Duodenal mucosa (tissue), 2 donors: ENCODE measurements around the gene ILK.

ENCODE experiments used
- H3K27ac ChIP-seq: one replicate; pipeline ENCODE4 v1.7.0; 2013; ENCODE audit warnings: low read depth, low read length
- H3K27me3 ChIP-seq, 2 donors: one replicate each; pipeline ENCODE4 v1.7.0; 2013; ENCODE audit warnings: low read length in 2 of 2, control low read depth in 1 of 2; ENCODE audit not compliant: insufficient read depth in 2 of 2, control insufficient read depth in 1 of 2
- H3K36me3 ChIP-seq, 2 donors: one replicate each; pipeline ENCODE4 v1.7.0; 2013; ENCODE audit warnings: low read length in 2 of 2, control low read depth in 1 of 2; ENCODE audit not compliant: insufficient read depth in 2 of 2, control insufficient read depth in 1 of 2
- H3K4me1 ChIP-seq, 2 donors: one replicate each; pipeline ENCODE4 v1.7.0; 2013; ENCODE audit warnings: low read length in 2 of 2, control low read depth in 1 of 2; ENCODE audit not compliant: insufficient read depth in 2 of 2, control insufficient read depth in 1 of 2
- H3K4me3 ChIP-seq, 2 donors: one replicate each; pipeline ENCODE4 v1.7.0; 2013; ENCODE audit warnings: low read length in 2 of 2, low read depth in 1 of 2
- H3K9ac ChIP-seq, 2 donors: one replicate each; pipeline ENCODE4 v1.7.0; 2013; ENCODE audit warnings: low read length in 2 of 2, low read depth in 1 of 2
- H3K9me3 ChIP-seq, 2 donors: one replicate each; pipeline ENCODE4 v1.7.0; 2013; ENCODE audit warnings: low read length in 2 of 2, control low read depth in 1 of 2; ENCODE audit not compliant: control insufficient read depth in 1 of 2

The ILK gene

GRCh38 chr11:6594142-6594768, 9.3 kb upstream of the ILK start:
- no peak overlapping the region for H3K4me3 ChIP-seq
- H3K27me3 ChIP-seq: no peaks in the 10 kb centered on the region
- H3K27ac ChIP-seq: no peak overlapping the region
- H3K9me3 ChIP-seq: no peaks in the 10 kb centered on the region
- H3K4me1 ChIP-seq: no peaks in the 10 kb centered on the region
- no peak overlapping the region for H3K9ac ChIP-seq
- peaks cover 11 to 48% of the 10 kb centered on the region in 2 donors for H3K36me3 ChIP-seq

GRCh38 chr11:6596239-6596877, 7.2 kb upstream of the ILK start:
- Histone ChIP-seq H3K36me3 (peaks cover 30 to 69% of the 10 kb centered on the region in 2 donors), H3K4me1 (peaks cover 5 to 7% of the 10 kb centered on the region in 2 donors)

GRCh38 chr11:6598555-6598954, 5.0 kb upstream of the ILK start:
- peaks cover 19 to 23% of the 10 kb centered on the region in 2 donors for H3K4me1 ChIP-seq
- H3K4me3 ChIP-seq: no peak overlapping the region
- no peaks in the 10 kb centered on the region for H3K27me3 ChIP-seq

More at GRCh38 chr11:6596239-6596877, 7.2 kb upstream of the ILK start:
- Histone ChIP-seq H3K27ac (no peak overlapping the region), H3K9ac (no peak overlapping the region), H3K27me3 (no peaks in the 10 kb centered on the region), H3K9me3 (no peaks in the 10 kb centered on the region), H3K4me3 (no peak overlapping the region)

GRCh38 chr11:6599449-6599848, 4.1 kb upstream of the ILK start:
- H3K4me1 ChIP-seq: peaks cover 19 to 24% of the 10 kb centered on the region in 2 donors
- H3K9me3 ChIP-seq: no peaks in the 10 kb centered on the region
- H3K9ac ChIP-seq: no peak overlapping the region
- no peak overlapping the region for H3K4me3 ChIP-seq
- no peaks in the 10 kb centered on the region for H3K27me3 ChIP-seq
- no peak overlapping the region for H3K27ac ChIP-seq
- peaks cover 31 to 62% of the 10 kb centered on the region in 2 donors for H3K36me3 ChIP-seq

More at GRCh38 chr11:6598555-6598954, 5.0 kb upstream of the ILK start:
- peaks cover 31 to 66% of the 10 kb centered on the region in 2 donors for H3K36me3 ChIP-seq
- no peaks in the 10 kb centered on the region for H3K9me3 ChIP-seq
- no peak overlapping the region for H3K27ac ChIP-seq
- no peak overlapping the region for H3K9ac ChIP-seq

GRCh38 chr11:6599881-6600390, 3.6 kb upstream of the ILK start:
- peaks cover 24 to 29% of the 10 kb centered on the region in 2 donors for H3K4me1 ChIP-seq
- H3K9ac ChIP-seq: no peak overlapping the region
- H3K9me3 ChIP-seq: no peaks in the 10 kb centered on the region
- H3K4me3 ChIP-seq: no peak overlapping the region
- H3K27ac ChIP-seq: no peak overlapping the region
- peaks cover 31 to 60% of the 10 kb centered on the region in 2 donors for H3K36me3 ChIP-seq
- H3K27me3 ChIP-seq: no peaks in the 10 kb centered on the region

- no peaks in the 10 kb centered on the region for H3K27me3 ChIP-seq
- no peak overlapping the region for H3K27ac ChIP-seq
- H3K36me3 ChIP-seq: peaks cover 31 to 51% of the 10 kb centered on the region in 2 donors
- peaks cover 32 to 39% of the 10 kb centered on the region in 2 donors for H3K4me1 ChIP-seq
- H3K9me3 ChIP-seq: no peaks in the 10 kb centered on the region
- no peak overlapping the region for H3K4me3 ChIP-seq
- no peak overlapping the region for H3K9ac ChIP-seq
These were observed 2.5 kb upstream of the ILK start for GRCh38 chr11:6601041-6601461.

GRCh38 chr11:6602096-6602940, 1.3 kb upstream of the ILK start:
- H3K4me3 ChIP-seq: peak overlapping the region; percentile 87 to 98
- H3K9ac ChIP-seq: peak overlapping the region; percentile 93 to 98
- no peaks in the 10 kb centered on the region for H3K27me3 ChIP-seq
- no peaks in the 10 kb centered on the region for H3K9me3 ChIP-seq
- peaks cover 24 to 41% of the 10 kb centered on the region in 2 donors for H3K36me3 ChIP-seq
- H3K4me1 ChIP-seq: peaks cover 44 to 52% of the 10 kb centered on the region in 2 donors
- no peak overlapping the region for H3K27ac ChIP-seq

- Histone ChIP-seq H3K4me1 (peaks cover 53 to 66% of the 10 kb centered on the region in 2 donors), H3K4me3 (peak overlapping the region; percentile 87 to 98)
These were observed 580 bp downstream of the ILK start for GRCh38 chr11:6604081-6604626.

GRCh38 chr11:6604790-6605189, 1.2 kb downstream of the ILK start:
- Histone ChIP-seq H3K9ac (peak overlapping the region; percentile 98 to 99), H3K27me3 (no peaks in the 10 kb centered on the region), H3K36me3 (peaks cover 38 to 42% of the 10 kb centered on the region in 2 donors), H3K27ac (peak overlapping the region; percentile 77), H3K9me3 (no peaks in the 10 kb centered on the region), H3K4me3 (peak overlapping the region; percentile 87 to 98), H3K4me1 (peaks cover 53 to 69% of the 10 kb centered on the region in 2 donors)

More at GRCh38 chr11:6604081-6604626, 580 bp downstream of the ILK start:
- peak overlapping the region; percentile 98 to 99 for H3K9ac ChIP-seq
- H3K36me3 ChIP-seq: peaks cover 38 to 42% of the 10 kb centered on the region in 2 donors
- H3K9me3 ChIP-seq: no peaks in the 10 kb centered on the region
- no peaks in the 10 kb centered on the region for H3K27me3 ChIP-seq
- peak overlapping the region; percentile 77 for H3K27ac ChIP-seq
